Tibial artery (tissue), 4 donors: ENCODE data around the gene ZNHIT1.

Experiments used
- DNase-seq, 2 donors: peaks; one replicate each; pipeline ENCODE4 v3.0.0-alpha.2; 2019
- H3K27ac ChIP-seq, 2 donors: fragments of 200-600 bp; sonication (generic) in 1 of 2; 1 replicate in 1 of 2; 2 replicates in 1 of 2; pipeline ENCODE4 v1.5.1; 2018 to 2019; ENCODE audit warnings: mild to moderate bottlenecking in 1 of 2
- H3K27me3 ChIP-seq, 2 donors: fragments of 200-600 bp; sonication (generic) in 1 of 2; one replicate each; pipeline versions ENCODE4 v1.5.1 to v1.6.0; 2016 to 2019
- H3K36me3 ChIP-seq, 3 donors: fragments of 200-600 bp; sonication (generic) in 2 of 3; one replicate each; pipeline ENCODE4 v1.5.1; 2016 to 2019; ENCODE audit warnings: mild to moderate bottlenecking in 2 of 3
- H3K4me1 ChIP-seq, 4 donors: fragments of 200-600 bp; sonication (generic) in 2 of 4; 1 replicate in 3 of 4; 2 replicates in 1 of 4; pipeline ENCODE4 v1.5.1; 2016 to 2019
- H3K4me3 ChIP-seq, 2 donors: fragments of 200-600 bp; sonication (generic) in 1 of 2; 1 replicate in 1 of 2; 2 replicates in 1 of 2; pipeline ENCODE4 v1.5.1; 2018 to 2019; ENCODE audit warnings: mild to moderate bottlenecking in 2 of 2
- H3K9me3 ChIP-seq, 3 donors: fragments of 200-600 bp; sonication (generic) in 1 of 3; one replicate each; pipeline ENCODE4 v1.5.1; 2016 to 2019
- CTCF ChIP-seq, 2 experiments: fragments of 200-600 bp in 1 of 2; fragments of 450-650 bp in 1 of 2; IDR thresholded peaks; one replicate each; pipeline ENCODE4 v1.5.1; 2017 to 2019; ENCODE audit warnings: antibody characterized with exemption in 2 of 2, mild to moderate bottlenecking in 1 of 2, moderate library complexity in 1 of 2
- intact Hi-C: fragments of 100-400 bp; cut with DNase I; formaldehyde crosslinking; loops from one replicate; pipeline ENCODE4 v1.15.0; 2023; ENCODE audit warnings: low total_unique reads

ZNHIT1 gene

GRCh38 chr7:101216001-101216859, 1.7 kb upstream of the ZNHIT1 start:
- intact Hi-C loops = no loop called here
- Histone ChIP-seq H3K9me3 (no peaks in the 10 kb centered on the region), H3K36me3 (peaks cover 6 to 47% (median 30%) of the 10 kb centered on the region in 3 donors), H3K27ac (peak overlapping the region; percentile 81 to 82), H3K4me3 (peak overlapping the region; percentile 65 to 94), H3K27me3 (no peaks in the 10 kb centered on the region), H3K4me1 (peaks cover 0 to 38% (median 26%) of the 10 kb centered on the region in 4 donors)
- DNase-seq = peak; percentile 47 to 66
- no peak for TF ChIP-seq CTCF (IDR thresholded peaks at IDR 0.05)

- DNase-seq = peak in 1 of 2 donors; percentile 66
- H3K4me3 ChIP-seq = peak overlapping the region; percentile 65 to 94
- H3K27me3 ChIP-seq = no peaks in the 10 kb centered on the region
- peak overlapping the region; percentile 81 to 82 for H3K27ac ChIP-seq
- intact Hi-C loops = no loop called here
- H3K36me3 ChIP-seq = peaks cover 6 to 47% (median 23%) of the 10 kb centered on the region in 3 donors
- peaks cover 0 to 41% (median 26%) of the 10 kb centered on the region in 4 donors for H3K4me1 ChIP-seq
- TF ChIP-seq CTCF (IDR thresholded peaks at IDR 0.05) = no peak
- no peaks in the 10 kb centered on the region for H3K9me3 ChIP-seq
Observed at GRCh38 chr7:101216860-101217387, 1.0 kb upstream of the ZNHIT1 start.

- peaks cover 1 to 45% (median 24%) of the 10 kb centered on the region in 3 donors for H3K36me3 ChIP-seq
- H3K4me3 ChIP-seq = peak overlapping the region; percentile 65 to 94
- no peak for DNase-seq
- peaks cover 0 to 41% (median 26%) of the 10 kb centered on the region in 4 donors for H3K4me1 ChIP-seq
- TF ChIP-seq CTCF (IDR thresholded peaks at IDR 0.05) = no peak
- H3K27ac ChIP-seq = peak overlapping the region; percentile 81 to 82
- intact Hi-C loops = loop anchor here (2.0 kb wide), 1 partner anchor 34 kb away; no protein-coding TSS in a partner anchor
- H3K27me3 ChIP-seq = no peaks in the 10 kb centered on the region
- H3K9me3 ChIP-seq = no peaks in the 10 kb centered on the region
Observed at GRCh38 chr7:101218236-101219125, 516 bp downstream of the ZNHIT1 start.

- no peak for TF ChIP-seq CTCF (IDR thresholded peaks at IDR 0.05)
- no peaks in the 10 kb centered on the region for H3K27me3 ChIP-seq
- no peaks in the 10 kb centered on the region for H3K9me3 ChIP-seq
- no peak overlapping the region for H3K27ac ChIP-seq
- H3K4me3 ChIP-seq = no peak overlapping the region
- intact Hi-C loops = no loop called here
- H3K36me3 ChIP-seq = peaks cover 19 to 47% (median 31%) of the 10 kb centered on the region in 3 donors
- peaks cover 0 to 41% (median 26%) of the 10 kb centered on the region in 4 donors for H3K4me1 ChIP-seq
- no peak for DNase-seq
Observed at GRCh38 chr7:101220295-101220694, 2.3 kb downstream of the ZNHIT1 start.

GRCh38 chr7:101222275-101222830, 4.4 kb downstream of the ZNHIT1 start:
- Histone ChIP-seq H3K4me3 (no peak overlapping the region), H3K9me3 (no peaks in the 10 kb centered on the region), H3K27me3 (no peaks in the 10 kb centered on the region), H3K27ac (no peak overlapping the region), H3K4me1 (peaks cover 0 to 24% (median 14%) of the 10 kb centered on the region in 4 donors), H3K36me3 (peaks cover 27 to 59% (median 50%) of the 10 kb centered on the region in 3 donors)
- no peak for DNase-seq
- TF ChIP-seq CTCF (IDR thresholded peaks at IDR 0.05) = no peak
- intact Hi-C loops = no loop called here
